ENCODE measurements around the gene SNX30. TPM values are rescaled to one million over a fixed set of nuclear protein-coding genes. Genes with fewer than 3 reads are reported as not detected.

SNX30 gene
- polyA plus RNA-seq, 1 of the 3 experiments (the other 2 are of a cell fraction), result 2.7 TPM

- POLR2A ChIA-PET, result no interaction called here
- no peak overlapping the region for H3K27ac ChIP-seq (ENCODE audit: low read depth in 2 of 2, low read length in 1 of 2)
- H3K9ac ChIP-seq, result no peak overlapping the region
- no peaks in the 10 kb centered on the region for H3K36me3 ChIP-seq (replicated peaks in 1 of 2; ENCODE audit: control insufficient read depth in 1 of 2, insufficient read depth in 2 of 2, low read length in 1 of 2)
- H2AFZ ChIP-seq (ENCODE audit: low read depth), result no peak overlapping the region
- no peaks in the 10 kb centered on the region for H3K79me2 ChIP-seq (ENCODE audit: insufficient read depth)
- no peak for DNase-seq
- no peak for TF ChIP-seq CHD2 (IDR thresholded peaks at IDR 0.05; ENCODE audit: low read length, partially characterized antibody)
- peak; percentile 35 for TF ChIP-seq CTCF (IDR thresholded peaks at IDR 0.05)
- no peak for TF ChIP-seq TEAD4 (IDR thresholded peaks at IDR 0.05; ENCODE audit: borderline replicate concordance, insufficient read depth)
- H3K4me2 ChIP-seq, result no peak overlapping the region
- no peaks in the 10 kb centered on the region for H4K20me1 ChIP-seq (ENCODE audit: insufficient read depth)
- 65% methylated on average over 4 of the region's 5 CpGs for WGBS (ENCODE audit: low lambda C conversion rate)
- H3K4me3 ChIP-seq (ENCODE audit: low read depth in 2 of 2, low read length in 1 of 2), result no peak overlapping the region
- no peaks in the 10 kb centered on the region for H3K9me2 ChIP-seq
- H3F3A ChIP-seq (replicated peaks; ENCODE audit: insufficient read depth), result no peaks in the 10 kb centered on the region
- CTCF ChIA-PET, result interaction anchor here (1.4 to 1.5 kb wide), 2 partner anchors 10 kb away, joined by 5 read pairs; no protein-coding TSS in a partner anchor
- no peaks in the 10 kb centered on the region for H3K27me3 ChIP-seq (ENCODE audit: insufficient read depth)
- no peaks in the 10 kb centered on the region for H3K9me3 ChIP-seq
- H3K4me1 ChIP-seq (ENCODE audit: control insufficient read depth in 1 of 2, insufficient read depth in 2 of 2, low read depth in 1 of 2, low read length in 1 of 2), result peaks cover 0 to 5% of the 10 kb centered on the region in 2 experiments; a peak in 1 of 4 replicates
Measured at GRCh38 chr9:112887381-112887780, 136.8 kb downstream of the SNX30 start.

- H3F3A ChIP-seq (replicated peaks; ENCODE audit: insufficient read depth), result no peaks in the 10 kb centered on the region
- H3K9me2 ChIP-seq, result no peaks in the 10 kb centered on the region
- no peaks in the 10 kb centered on the region for H3K9me3 ChIP-seq
- peak; percentile 73 for DNase-seq
- TF ChIP-seq, protein P1, sequence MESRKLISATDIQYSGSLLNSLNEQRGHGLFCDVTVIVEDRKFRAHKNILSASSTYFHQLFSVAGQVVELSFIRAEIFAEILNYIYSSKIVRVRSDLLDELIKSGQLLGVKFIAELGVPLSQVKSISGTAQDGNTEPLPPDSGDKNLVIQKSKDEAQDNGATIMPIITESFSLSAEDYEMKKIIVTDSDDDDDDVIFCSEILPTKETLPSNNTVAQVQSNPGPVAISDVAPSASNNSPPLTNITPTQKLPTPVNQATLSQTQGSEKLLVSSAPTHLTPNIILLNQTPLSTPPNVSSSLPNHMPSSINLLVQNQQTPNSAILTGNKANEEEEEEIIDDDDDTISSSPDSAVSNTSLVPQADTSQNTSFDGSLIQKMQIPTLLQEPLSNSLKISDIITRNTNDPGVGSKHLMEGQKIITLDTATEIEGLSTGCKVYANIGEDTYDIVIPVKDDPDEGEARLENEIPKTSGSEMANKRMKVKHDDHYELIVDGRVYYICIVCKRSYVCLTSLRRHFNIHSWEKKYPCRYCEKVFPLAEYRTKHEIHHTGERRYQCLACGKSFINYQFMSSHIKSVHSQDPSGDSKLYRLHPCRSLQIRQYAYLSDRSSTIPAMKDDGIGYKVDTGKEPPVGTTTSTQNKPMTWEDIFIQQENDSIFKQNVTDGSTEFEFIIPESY (IDR thresholded peaks at IDR 0.05; ENCODE audit: borderline replicate concordance, low read depth), result no peak
- TF ChIP-seq GATA2 (CRISPR knock-in tag; IDR thresholded peaks at IDR 0.05) (no peak), RAD21 (IDR thresholded peaks at IDR 0.05; ENCODE audit: low read length) (no peak), FOXJ3 (CRISPR knock-in tag; IDR thresholded peaks at IDR 0.05) (no peak), JUND (IDR thresholded peaks at IDR 0.05) (no peak), SMC3 (IDR thresholded peaks at IDR 0.05; ENCODE audit: low read depth, low read length) (no peak), TEAD4 (IDR thresholded peaks at IDR 0.05; ENCODE audit: borderline replicate concordance, insufficient read depth) (no peak), GABPA (IDR thresholded peaks at IDR 0.05; ENCODE audit: low read depth) (no peak), NRF1 (IDR thresholded peaks at IDR 0.05; ENCODE audit: low read depth, low read length) (no peak), FOXM1 (IDR thresholded peaks at IDR 0.05; ENCODE audit: low read depth) (no peak), RCOR1 (IDR thresholded peaks at IDR 0.05; ENCODE audit: low read length) (no peak), NFIC (IDR thresholded peaks at IDR 0.05; ENCODE audit: borderline replicate concordance) (no peak), MXI1 (IDR thresholded peaks at IDR 0.05; ENCODE audit: low read depth, low read length) (no peak)
- TF ChIP-seq, protein P2, sequence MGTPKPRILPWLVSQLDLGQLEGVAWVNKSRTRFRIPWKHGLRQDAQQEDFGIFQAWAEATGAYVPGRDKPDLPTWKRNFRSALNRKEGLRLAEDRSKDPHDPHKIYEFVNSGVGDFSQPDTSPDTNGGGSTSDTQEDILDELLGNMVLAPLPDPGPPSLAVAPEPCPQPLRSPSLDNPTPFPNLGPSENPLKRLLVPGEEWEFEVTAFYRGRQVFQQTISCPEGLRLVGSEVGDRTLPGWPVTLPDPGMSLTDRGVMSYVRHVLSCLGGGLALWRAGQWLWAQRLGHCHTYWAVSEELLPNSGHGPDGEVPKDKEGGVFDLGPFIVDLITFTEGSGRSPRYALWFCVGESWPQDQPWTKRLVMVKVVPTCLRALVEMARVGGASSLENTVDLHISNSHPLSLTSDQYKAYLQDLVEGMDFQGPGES (IDR thresholded peaks at IDR 0.05; ENCODE audit: low read depth, low read length), result no peak
- no peaks in the 10 kb centered on the region for H3K27me3 ChIP-seq (ENCODE audit: insufficient read depth)
- POLR2A ChIA-PET, result no interaction called here
- H2AFZ ChIP-seq (ENCODE audit: low read depth), result no peak within 1 kb of the TSS
- H3K4me3 ChIP-seq (ENCODE audit: low read depth in 2 of 2, low read length in 1 of 2), result peak within 1 kb of the TSS; percentile 32 to 38; a peak in 3 of 4 replicates
- H4K20me1 ChIP-seq (ENCODE audit: insufficient read depth), result no peaks in the 10 kb centered on the region
- peaks cover 0 to 5% of the 10 kb centered on the region in 2 experiments; a peak in 1 of 4 replicates for H3K4me1 ChIP-seq (ENCODE audit: control insufficient read depth in 1 of 2, insufficient read depth in 2 of 2, low read depth in 1 of 2, low read length in 1 of 2)
- no peaks in the 10 kb centered on the region for H3K36me3 ChIP-seq (replicated peaks in 1 of 2; ENCODE audit: control insufficient read depth in 1 of 2, insufficient read depth in 2 of 2, low read length in 1 of 2)
- H3K27ac ChIP-seq (ENCODE audit: low read depth in 2 of 2, low read length in 1 of 2), result no peak within 1 kb of the TSS
- CTCF ChIA-PET, result no interaction called here
- H3K79me2 ChIP-seq (ENCODE audit: insufficient read depth), result no peaks in the 10 kb centered on the region
- H3K4me2 ChIP-seq, result peak within 1 kb of the TSS; percentile 71
- no peak within 1 kb of the TSS for H3K9ac ChIP-seq
- WGBS (ENCODE audit: low lambda C conversion rate), result 10% methylated on average over 40 of the region's 78 CpGs
Measured at GRCh38 chr9:112890106-112891081, 139.8 kb downstream of the SNX30 start, which contains the start of gene SLC46A2. Gene SLC46A2 (minus strand): TSS chr9:112890876. CDS start chr9:112890681, 195 bp downstream.

All from SK-N-SH (cell line).